Cardiac muscle cell (in vitro differentiated cells and primary cell): ENCODE results near the gene PARP9. TPM values are rescaled to one million over a fixed set of nuclear protein-coding genes. Genes with fewer than 3 reads are reported as not detected.

Experiments used
- DNase-seq, 2 donors: peaks; one replicate each; pipeline versions ENCODE4 v3.0.0 to v3.0.0-alpha.2; 2010 to 2017; ENCODE audit warnings: low read depth in 1 of 2, low spot score in 1 of 2
- H3K27ac ChIP-seq: fragments of 200-600 bp; sonication (generic); 2 replicates; pipeline ENCODE4 v1.5.1; 2016
- H3K27me3 ChIP-seq: fragments of 200-600 bp; sonication (generic); 2 replicates; pipeline ENCODE4 v1.6.0; 2016; ENCODE audit warnings: control low read depth
- H3K36me3 ChIP-seq: fragments of 200-600 bp; sonication (generic); 2 replicates; pipeline ENCODE4 v1.5.1; 2016; ENCODE audit warnings: control low read depth
- H3K4me1 ChIP-seq: fragments of 200-600 bp; sonication (generic); 2 replicates; pipeline ENCODE4 v1.8.1; 2017; ENCODE audit warnings: low read depth, mild to moderate bottlenecking, mixed run types
- H3K4me3 ChIP-seq: fragments of 200-600 bp; sonication (generic); 2 replicates; pipeline ENCODE4 v1.5.1; 2016; ENCODE audit warnings: mild to moderate bottlenecking
- H3K9me3 ChIP-seq: fragments of 200-600 bp; sonication (generic); 2 replicates; pipeline ENCODE4 v1.5.1; 2017; ENCODE audit warnings: low read depth, mild to moderate bottlenecking, control low read depth
- polyA plus RNA-seq: library from polyadenylated mRNA; unstranded; fragments of >200 nt; fragmentation: Nextera tagmentation; extraction: Ambion mirVana; gene quantifications from 2 replicates; pipeline ENCODE4 v1.2.1, GENCODE V29; 2016
- total RNA-seq: library from RNA; depleted of rRNA; stranded (reverse); fragments of >200 nt; gene quantifications from 2 replicates; pipeline ENCODE4 v1.2.3, GENCODE V29; 2016
- TF ChIP-seq, protein P1 (sequence below): IDR thresholded peaks from 2 replicates; pipeline ENCODE4 v1.5.1; 2012; ENCODE audit warnings: low read depth, mild to moderate bottlenecking, low read length

The PARP9 gene
- total and polyA plus RNA-seq, 2 experiments from 2014 or later: 0.42 to 0.60 TPM

DNA sequence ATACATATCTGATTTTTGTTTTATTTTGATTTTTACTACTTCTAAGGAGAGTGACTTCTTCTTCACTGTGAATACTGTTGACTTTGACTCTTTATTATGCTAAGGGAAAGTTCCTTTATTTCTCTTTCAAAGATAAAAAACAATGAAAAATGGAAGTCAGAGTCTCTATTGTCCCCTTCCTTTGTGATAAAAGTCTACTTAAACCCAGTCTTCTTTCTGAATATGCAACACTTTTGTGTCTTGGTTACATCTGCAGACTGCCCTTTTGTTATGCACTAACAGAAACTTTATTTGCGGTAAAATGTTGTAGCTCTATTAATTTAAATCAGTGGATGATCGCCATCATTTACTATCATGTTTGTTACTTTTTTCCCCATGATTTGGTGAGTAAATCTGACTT is 26.5 kb upstream of the PARP9 start:
- no peak for DNase-seq
- no peaks in the 10 kb centered on the region for H3K9me3 ChIP-seq
- no peaks in the 10 kb centered on the region for H3K4me1 ChIP-seq
- H3K36me3 ChIP-seq: no peaks in the 10 kb centered on the region
- H3K4me3 ChIP-seq: no peak overlapping the region
- no peak overlapping the region for H3K27ac ChIP-seq
- H3K27me3 ChIP-seq: no peaks in the 10 kb centered on the region
- TF ChIP-seq, protein P1, sequence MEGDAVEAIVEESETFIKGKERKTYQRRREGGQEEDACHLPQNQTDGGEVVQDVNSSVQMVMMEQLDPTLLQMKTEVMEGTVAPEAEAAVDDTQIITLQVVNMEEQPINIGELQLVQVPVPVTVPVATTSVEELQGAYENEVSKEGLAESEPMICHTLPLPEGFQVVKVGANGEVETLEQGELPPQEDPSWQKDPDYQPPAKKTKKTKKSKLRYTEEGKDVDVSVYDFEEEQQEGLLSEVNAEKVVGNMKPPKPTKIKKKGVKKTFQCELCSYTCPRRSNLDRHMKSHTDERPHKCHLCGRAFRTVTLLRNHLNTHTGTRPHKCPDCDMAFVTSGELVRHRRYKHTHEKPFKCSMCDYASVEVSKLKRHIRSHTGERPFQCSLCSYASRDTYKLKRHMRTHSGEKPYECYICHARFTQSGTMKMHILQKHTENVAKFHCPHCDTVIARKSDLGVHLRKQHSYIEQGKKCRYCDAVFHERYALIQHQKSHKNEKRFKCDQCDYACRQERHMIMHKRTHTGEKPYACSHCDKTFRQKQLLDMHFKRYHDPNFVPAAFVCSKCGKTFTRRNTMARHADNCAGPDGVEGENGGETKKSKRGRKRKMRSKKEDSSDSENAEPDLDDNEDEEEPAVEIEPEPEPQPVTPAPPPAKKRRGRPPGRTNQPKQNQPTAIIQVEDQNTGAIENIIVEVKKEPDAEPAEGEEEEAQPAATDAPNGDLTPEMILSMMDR: no peak

DNA sequence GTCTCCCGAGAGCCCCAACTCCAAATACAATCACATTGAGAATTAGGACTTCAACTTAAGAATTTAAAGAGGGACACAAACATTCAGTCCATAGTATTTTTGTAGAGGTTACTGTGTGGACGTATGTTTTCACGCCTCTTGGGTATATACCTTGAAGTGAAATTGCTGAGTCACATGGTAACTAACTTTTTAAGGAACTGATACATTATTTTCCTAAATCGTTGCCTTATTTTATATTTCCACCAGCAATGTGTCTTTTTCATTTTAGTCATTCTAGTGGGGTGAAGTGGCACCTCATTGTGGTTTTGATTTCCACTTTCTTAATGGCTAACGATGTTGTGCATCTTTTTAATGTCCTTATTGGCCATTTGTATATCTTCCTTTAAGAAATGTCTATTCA is 25.2 kb upstream of the PARP9 start:
- Histone ChIP-seq H3K4me1 (no peaks in the 10 kb centered on the region), H3K27ac (no peak overlapping the region), H3K27me3 (no peaks in the 10 kb centered on the region), H3K36me3 (no peaks in the 10 kb centered on the region), H3K9me3 (no peaks in the 10 kb centered on the region), H3K4me3 (no peak overlapping the region)
- TF ChIP-seq, protein P1: no peak
- no peak for DNase-seq

DNA sequence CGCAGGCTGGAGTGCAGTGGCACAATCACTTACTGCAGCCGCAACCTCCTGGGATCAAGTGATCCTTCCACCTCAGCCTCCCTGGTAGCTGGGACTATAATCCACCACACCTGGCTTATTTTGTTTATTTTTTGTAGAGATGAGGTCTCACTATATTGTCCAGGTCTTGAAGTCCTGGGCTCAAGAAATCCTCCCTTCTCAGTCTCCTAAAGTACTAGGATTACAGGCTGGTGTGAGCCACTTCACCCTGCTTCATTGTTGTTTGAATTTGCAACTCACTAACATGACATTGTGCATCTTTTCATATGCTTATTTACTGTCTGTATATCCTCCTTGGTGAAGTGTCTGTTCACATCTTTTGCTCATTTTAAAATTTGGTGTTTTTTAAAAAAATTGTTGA is 23.5 kb upstream of the PARP9 start:
- Histone ChIP-seq H3K4me3 (no peak overlapping the region), H3K27me3 (no peaks in the 10 kb centered on the region), H3K9me3 (no peaks in the 10 kb centered on the region), H3K4me1 (no peaks in the 10 kb centered on the region), H3K27ac (no peak overlapping the region), H3K36me3 (no peaks in the 10 kb centered on the region)
- TF ChIP-seq, protein P1: no peak
- DNase-seq: no peak

DNA sequence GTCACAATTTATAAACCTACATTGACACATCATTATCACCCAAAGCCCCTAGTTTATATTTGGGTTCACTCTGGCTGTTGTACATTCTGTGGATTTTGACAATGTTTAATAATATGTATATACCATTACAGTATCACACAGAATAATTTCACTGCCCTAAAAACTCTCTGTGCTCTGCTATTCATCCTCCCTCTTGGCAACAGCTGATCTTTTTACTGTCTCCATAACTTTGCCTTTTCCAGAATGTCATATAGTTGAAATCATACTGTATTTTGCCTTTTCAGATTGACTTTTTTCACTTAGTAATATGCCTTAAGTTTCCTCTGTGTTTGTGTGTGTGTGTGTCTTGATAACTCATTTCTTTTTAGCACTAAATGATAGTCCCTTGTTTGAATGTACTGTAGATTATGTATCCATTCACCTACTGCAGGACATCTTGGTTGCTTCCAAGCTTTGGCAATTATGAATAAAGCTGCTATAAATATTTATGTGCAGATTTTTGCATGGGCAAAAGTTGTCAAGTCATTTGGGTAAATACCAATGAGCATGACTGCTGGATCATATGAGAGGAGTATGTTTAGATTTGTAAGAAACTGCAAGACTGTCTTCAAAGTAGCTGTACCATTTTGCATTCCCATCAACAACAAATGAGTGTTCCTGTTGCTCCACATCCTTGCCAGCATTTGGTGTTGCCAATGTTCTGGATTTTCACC is 22.8 kb upstream of the PARP9 start:
- no peak for DNase-seq
- Histone ChIP-seq H3K4me1 (no peaks in the 10 kb centered on the region), H3K4me3 (no peak overlapping the region), H3K27ac (no peak overlapping the region), H3K9me3 (no peaks in the 10 kb centered on the region), H3K36me3 (no peaks in the 10 kb centered on the region), H3K27me3 (no peaks in the 10 kb centered on the region)
- TF ChIP-seq, protein P1: no peak

DNA sequence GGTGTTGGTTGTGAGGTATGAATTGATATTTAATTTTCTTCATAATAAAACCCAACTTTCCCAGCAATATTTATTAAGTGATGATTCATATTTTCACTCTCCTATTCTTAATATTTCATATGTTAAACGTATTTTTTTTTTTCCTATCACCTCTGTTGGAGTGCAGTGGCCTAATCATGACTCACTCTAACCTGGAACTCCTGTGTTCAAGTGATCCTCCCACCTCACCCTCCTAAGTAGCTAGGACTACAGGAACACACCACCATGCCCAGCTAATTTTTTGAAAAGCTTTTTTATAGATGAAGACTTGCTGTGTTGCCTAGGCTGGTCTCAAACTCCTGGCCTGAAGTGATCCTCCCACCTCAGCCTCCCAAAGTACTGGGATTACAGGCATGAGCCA is 22.0 kb upstream of the PARP9 start:
- Histone ChIP-seq H3K4me1 (no peaks in the 10 kb centered on the region), H3K4me3 (no peak overlapping the region), H3K27me3 (no peaks in the 10 kb centered on the region), H3K27ac (no peak overlapping the region), H3K9me3 (no peaks in the 10 kb centered on the region), H3K36me3 (no peaks in the 10 kb centered on the region)
- DNase-seq: no peak
- TF ChIP-seq, protein P1: no peak
